Suprapubic skin (tissue), 4 donors: ENCODE measurements around the gene TTR.

Source experiments
- POLR2A ChIP-seq, 2 donors: fragments of 450-650 bp; IDR thresholded peaks; one replicate each; pipeline ENCODE4 v1.6.1; 2017; ENCODE audit warnings: antibody characterized with exemption in 2 of 2, mild to moderate bottlenecking in 2 of 2, moderate library complexity in 2 of 2
- POLR2AphosphoS5 ChIP-seq, 3 donors: sonication (generic); formaldehyde crosslinking; IDR thresholded peaks; one replicate each; pipeline ENCODE4 v1.6.1; 2017; ENCODE audit warnings: antibody characterized with exemption in 3 of 3
- TF ChIP-seq, protein P1 (sequence below), 2 donors: fragments of 200-600 bp in 1 of 2; fragments of 450-650 bp in 1 of 2; sonication (generic) in 1 of 2; IDR thresholded peaks; one replicate each; pipeline ENCODE4 v1.5.1; 2016 to 2019; ENCODE audit warnings: antibody characterized with exemption in 2 of 2, mild to moderate bottlenecking in 1 of 2, moderate library complexity in 1 of 2

GRCh38 chr18:31617031-31617717 is 25.5 kb downstream of the TTR start:
- no peak for TF ChIP-seq POLR2A (IDR thresholded peaks at IDR 0.05)
- TF ChIP-seq, protein P1, sequence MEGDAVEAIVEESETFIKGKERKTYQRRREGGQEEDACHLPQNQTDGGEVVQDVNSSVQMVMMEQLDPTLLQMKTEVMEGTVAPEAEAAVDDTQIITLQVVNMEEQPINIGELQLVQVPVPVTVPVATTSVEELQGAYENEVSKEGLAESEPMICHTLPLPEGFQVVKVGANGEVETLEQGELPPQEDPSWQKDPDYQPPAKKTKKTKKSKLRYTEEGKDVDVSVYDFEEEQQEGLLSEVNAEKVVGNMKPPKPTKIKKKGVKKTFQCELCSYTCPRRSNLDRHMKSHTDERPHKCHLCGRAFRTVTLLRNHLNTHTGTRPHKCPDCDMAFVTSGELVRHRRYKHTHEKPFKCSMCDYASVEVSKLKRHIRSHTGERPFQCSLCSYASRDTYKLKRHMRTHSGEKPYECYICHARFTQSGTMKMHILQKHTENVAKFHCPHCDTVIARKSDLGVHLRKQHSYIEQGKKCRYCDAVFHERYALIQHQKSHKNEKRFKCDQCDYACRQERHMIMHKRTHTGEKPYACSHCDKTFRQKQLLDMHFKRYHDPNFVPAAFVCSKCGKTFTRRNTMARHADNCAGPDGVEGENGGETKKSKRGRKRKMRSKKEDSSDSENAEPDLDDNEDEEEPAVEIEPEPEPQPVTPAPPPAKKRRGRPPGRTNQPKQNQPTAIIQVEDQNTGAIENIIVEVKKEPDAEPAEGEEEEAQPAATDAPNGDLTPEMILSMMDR (IDR thresholded peaks at IDR 0.05): no peak
- no peak for TF ChIP-seq POLR2AphosphoS5 (IDR thresholded peaks at IDR 0.05)
